GM20431 (cell line): ENCODE results near the gene JPH3.

Source experiments
- in situ Hi-C: fragments of 300-500 bp; cut with MseI, MboI; formaldehyde crosslinking; loops from one replicate; pipeline ENCODE4 v1.15.0; 2020; ENCODE audit warnings: low sequenced_read_pairs; ENCODE audit not compliant: unreplicated experiment

Gene JPH3

DNA sequence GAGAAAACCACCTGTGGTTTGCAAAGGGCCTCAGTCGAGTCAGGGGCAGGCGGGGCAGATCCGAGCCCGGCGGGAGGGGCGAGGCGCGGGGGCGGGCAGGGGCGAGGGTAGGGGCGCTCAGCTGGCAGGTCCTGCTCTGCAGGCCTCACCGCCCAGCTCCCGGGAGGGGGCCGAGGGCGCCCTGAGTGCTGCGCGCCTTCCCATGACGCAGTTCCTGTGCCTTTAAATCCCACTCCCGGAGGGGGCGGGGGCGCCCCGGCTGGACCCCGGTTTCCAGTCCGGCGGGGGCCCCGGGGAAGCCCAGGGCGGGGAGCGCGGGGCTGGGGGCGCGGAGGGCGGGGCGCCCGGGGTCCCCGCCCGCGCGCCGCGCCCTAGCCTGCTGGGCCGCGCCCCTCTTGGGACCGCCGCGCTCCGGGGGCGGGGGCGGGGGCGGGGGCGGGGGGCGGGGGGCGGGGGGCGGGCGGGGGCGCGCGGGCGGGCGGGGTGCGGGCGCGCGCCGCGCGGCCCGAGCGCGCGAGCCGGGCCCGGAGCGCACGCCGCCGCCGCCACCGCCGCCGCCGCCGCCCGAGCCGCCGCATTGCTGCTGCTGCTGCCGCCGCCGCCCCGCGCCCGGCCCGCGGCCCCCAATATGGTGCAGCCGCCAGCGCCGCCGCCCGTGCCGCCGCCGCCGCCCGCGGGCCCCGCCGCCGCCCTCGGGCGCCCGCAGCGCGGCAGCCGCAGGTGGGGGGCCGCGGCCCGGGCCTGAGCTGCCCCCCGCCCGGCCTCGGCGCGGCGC, at the start of gene JPH3:
JPH3 (plus strand) TSS at position 508 of the 775 bp plus-strand sequence. CDS start 639 bp downstream, outside the sequence.
- in situ Hi-C loops = no loop called here

DNA sequence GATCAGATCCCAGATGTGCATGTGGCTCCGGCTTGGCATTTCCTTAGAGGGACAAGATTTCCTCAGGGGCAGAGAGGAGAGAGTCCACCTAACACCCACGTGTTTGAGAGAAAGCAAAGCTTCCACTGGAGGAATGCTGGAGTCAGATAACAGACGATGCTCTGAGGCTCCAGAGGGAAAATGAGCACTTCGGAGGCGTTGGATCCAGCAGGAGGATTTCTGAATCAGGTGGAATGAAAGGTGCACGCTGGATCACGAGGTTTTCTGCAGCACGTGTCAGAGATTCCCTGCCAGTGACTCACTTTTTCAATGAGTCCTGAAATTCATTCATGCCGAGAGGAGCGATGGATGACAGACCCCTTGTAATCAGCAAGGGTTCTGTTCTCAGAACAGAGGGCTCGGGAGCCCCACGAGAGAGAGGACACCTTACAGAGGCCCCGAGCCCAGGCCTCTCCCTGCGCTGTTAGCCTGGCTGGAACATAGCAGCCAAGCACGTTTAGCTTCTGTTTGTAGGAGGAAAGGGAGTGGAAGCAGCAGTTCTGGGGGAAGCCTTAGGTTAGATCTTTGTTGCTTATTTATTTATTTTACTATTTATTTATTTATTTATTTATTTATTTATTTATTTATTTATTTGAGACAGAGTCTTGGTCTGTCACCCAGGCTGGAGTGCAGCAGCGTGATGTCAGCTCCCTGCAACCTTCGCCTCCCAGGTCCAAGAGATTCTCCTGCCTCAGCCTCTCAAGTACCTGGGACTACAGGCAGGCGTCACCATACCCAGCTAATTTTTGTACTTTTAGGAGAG, 49.3 kb upstream of the JPH3 start:
- in situ Hi-C loops = no loop called here

DNA sequence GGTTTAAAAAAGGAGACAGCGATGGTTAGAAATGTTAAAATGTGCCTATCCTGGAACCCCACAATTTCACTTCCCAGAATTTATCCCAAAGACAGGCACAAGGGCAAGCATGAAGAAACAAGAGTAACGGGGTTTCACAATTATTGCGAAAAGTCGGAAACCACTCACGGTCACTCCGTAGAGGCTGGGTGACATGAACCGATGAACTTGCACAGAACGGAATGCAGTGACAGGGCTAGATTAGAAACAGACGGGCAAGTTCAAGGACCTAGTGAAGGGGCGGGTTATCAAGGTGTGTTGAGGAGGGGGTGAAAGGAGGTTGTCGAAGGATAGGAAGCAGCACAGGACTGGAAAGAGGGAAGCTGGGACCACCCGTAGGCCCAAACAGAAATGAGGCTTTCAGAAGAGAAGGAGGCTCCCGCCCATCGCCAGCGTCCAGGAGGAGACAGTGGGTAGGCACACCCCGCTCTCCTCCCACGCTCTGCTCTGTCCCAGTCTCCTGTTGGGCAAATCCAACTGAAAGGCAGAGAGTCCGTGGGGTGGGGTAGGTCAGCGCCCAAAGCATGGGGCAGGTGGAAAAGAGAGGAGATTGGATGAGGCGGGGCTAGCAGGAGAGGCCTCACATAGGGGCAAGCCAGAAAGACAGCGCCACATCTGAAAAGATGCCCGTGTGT, 47.4 kb upstream of the JPH3 start:
- in situ Hi-C loops = no loop called here

DNA sequence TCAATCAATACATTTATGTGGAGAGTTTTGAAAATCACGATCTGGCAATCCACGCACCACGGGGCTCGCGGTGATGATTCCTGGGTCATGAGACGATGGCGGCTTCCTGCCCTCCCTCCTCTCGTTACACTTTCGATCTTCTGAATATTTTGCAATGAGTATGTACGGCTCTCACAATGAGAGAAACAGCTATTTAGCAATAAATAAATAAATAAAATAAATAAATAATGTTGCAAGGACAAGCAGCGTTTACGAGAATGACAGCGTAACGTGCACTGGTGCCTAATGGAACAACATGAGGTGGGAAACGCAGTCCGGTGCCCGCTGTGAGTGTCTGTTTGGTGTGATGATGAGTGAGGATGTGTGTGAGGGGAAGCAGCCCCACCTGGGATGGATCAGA, 46.7 kb upstream of the JPH3 start:
- in situ Hi-C loops = no loop called here

GRCh38 chr16:87556941-87557459, 45.3 kb upstream of the JPH3 start:
- in situ Hi-C loops = no loop called here

- in situ Hi-C loops = no loop called here
Observed at GRCh38 chr16:87558682-87559081, 43.6 kb upstream of the JPH3 start.

- in situ Hi-C loops = no loop called here
Observed at GRCh38 chr16:87559945-87560344, 42.4 kb upstream of the JPH3 start.

DNA sequence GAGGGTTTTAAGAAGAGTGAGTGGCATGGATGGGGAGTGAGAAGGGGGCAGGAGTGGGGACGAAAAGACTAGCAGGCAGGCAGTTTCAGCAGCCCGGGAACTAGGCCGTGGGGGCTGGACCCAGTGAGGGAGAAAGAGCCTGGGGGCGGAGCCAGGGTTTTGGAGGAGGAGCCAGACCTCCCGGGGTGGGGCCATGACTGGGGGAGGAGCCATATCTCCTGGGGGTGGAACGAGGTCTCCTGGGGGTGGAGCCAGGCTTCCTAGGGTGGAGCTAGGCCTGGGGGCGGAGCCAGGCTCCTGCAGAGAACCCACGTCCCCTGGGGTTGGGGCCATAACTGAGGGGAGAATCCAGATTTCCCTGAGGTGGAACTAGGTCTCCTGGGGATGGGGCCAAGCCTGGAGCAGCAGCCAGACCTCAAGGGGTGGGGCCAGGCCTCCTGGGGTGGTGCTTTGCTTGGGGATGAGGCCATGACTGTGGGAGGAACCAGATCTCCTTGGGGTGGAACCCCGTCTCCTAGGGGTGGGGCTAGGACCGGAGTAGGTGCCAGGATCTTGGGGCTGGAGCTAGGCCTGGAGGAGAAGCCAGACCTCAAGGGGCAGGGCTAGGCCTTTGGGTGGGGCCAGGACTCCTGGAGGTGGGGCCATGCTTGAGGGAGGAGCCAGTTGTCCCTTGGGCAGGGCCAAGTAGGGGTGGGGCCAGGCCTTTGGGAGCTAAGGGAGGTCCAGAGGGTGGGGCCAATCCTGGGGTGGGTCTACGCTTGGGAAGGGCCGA, 41.7 kb upstream of the JPH3 start:
- in situ Hi-C loops = no loop called here

DNA sequence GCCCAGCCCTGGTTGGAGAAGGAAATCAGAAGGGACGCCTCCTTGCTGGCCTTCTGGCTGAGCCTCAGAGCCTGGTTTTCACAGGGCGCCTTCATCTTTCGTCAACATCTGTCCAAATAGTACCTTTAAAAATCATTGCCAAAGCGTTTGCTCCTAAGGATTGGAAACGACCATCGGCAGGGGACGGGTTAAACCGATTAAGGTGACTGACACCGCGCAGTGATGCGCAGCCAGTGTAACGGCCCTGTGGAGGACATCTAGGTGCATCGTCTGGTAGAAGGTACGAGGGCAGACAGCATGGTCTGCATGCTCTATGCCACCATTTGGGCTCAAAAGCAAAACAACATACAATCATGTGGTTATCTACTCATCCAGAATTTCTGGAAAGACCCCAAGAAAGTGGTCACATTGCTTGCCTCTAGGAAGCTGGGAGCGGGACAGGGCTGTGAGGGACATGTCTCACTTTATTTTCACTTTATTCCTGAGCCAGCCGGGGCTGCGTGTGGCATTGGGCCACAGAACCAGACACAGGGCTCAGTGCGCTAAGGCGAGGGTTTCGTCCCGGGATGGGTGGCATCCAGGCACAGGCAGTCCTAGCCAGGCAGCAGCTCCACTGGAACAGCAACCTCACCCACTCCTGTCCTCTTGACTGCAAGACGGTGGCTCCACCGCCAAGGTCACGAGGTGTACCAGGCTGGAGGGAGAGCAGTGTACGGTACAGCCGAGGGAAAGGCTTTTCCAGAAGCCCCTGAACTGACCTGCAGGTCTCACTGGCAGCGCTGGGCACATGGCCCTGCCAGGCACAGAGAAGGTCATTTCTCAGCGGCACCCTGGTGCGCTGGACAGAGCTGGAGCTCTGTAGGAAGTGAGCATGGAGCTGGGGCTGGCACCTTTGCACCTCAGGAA, 40.9 kb upstream of the JPH3 start:
- in situ Hi-C loops = no loop called here

- in situ Hi-C loops = no loop called here
Observed at GRCh38 chr16:87562201-87562600, 40.1 kb upstream of the JPH3 start.

GRCh38 chr16:87563022-87563421, 39.3 kb upstream of the JPH3 start:
- in situ Hi-C loops = no loop called here

GRCh38 chr16:87563714-87564523, 38.4 kb upstream of the JPH3 start:
- in situ Hi-C loops = no loop called here

- in situ Hi-C loops = no loop called here
Observed at GRCh38 chr16:87564524-87564778, 37.9 kb upstream of the JPH3 start.

- in situ Hi-C loops = no loop called here
Observed at GRCh38 chr16:87569601-87570571, 32.4 kb upstream of the JPH3 start.

DNA sequence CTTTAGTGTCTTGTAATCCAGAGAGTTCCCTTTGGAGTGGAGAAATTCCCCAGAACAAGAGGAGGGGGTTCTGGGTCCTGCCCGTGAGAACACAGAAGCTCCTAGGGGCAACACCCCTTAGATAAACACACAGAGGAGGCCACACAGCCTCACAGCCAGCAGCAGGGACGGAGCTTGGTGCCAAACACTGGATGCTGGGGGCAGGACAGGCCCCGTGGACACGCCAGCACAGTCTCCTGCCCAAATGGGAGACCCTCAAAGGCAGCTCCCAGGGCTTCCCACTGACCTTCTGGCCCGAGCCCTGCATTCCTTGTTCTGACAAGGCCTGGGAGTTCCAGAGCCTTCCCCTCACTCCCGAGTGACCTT, 31.8 kb upstream of the JPH3 start:
- in situ Hi-C loops = no loop called here

GRCh38 chr16:87570938-87571867, 31.1 kb upstream of the JPH3 start:
- in situ Hi-C loops = no loop called here
